ENCODE results near the gene MNDA. TPM values are rescaled to one million over a fixed set of nuclear protein-coding genes. Genes with fewer than 3 reads are reported as not detected.
A peak's percentile ranks its signal among the peaks of the same experiment; 100 is the strongest.

Gene MNDA
- total and polyA plus RNA-seq, 10 of the 15 experiments (the other 5 are each of a cell fraction or from before 2014, with no cell fraction given), result 20.1 to 91.8 (median 38.0) TPM

DNA sequence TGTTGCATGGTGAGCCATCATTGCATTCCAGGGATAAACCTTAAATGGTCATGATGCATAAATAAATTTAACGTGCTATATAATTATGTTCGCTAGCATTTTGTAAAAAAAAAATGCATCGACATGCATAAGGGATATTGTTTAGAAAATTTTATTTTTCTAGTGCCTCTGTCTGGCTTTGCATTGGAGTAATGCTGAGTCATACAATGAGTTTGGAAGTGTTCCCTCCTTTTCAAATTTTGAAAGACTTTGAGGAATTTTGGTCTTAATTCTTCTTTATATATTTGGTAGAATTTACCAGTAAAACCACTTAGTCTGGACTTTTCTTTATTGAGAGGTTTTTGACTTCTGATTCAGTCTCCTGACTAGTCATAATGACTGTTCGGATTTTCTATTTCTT lies 4.9 kb downstream of the MNDA start:
- SMC1A ChIA-PET (ENCODE audit: uncharacterized antibody, unreplicated experiment), result no interaction called here
- WGBS (ENCODE audit: insufficient coverage, insufficient replicate concordance, low lambda C conversion rate, missing lambda C conversion rate), result 100% methylated on average over 4 of the region's 4 CpGs

More for the DNA sequence above, 4.9 kb downstream of the MNDA start:
- ATAC-seq, result no peak
- TF ChIP-seq PAX8 (IDR thresholded peaks at IDR 0.05), result no peak
- TF ChIP-seq PML (IDR thresholded peaks at IDR 0.05; ENCODE audit: low read length), result no peak
- TF ChIP-seq ASH2L (IDR thresholded peaks at IDR 0.05; ENCODE audit: borderline replicate concordance, low read depth), result no peak
- TF ChIP-seq YY1 (IDR thresholded peaks at IDR 0.05; ENCODE audit: low read depth, low read length), result no peak
- 0 out of 2 replicates have a peak, but pooled peaks have one; percentile 18 for TF ChIP-seq MLLT1 (IDR thresholded peaks at IDR 0.05)
- TF ChIP-seq, protein P1, sequence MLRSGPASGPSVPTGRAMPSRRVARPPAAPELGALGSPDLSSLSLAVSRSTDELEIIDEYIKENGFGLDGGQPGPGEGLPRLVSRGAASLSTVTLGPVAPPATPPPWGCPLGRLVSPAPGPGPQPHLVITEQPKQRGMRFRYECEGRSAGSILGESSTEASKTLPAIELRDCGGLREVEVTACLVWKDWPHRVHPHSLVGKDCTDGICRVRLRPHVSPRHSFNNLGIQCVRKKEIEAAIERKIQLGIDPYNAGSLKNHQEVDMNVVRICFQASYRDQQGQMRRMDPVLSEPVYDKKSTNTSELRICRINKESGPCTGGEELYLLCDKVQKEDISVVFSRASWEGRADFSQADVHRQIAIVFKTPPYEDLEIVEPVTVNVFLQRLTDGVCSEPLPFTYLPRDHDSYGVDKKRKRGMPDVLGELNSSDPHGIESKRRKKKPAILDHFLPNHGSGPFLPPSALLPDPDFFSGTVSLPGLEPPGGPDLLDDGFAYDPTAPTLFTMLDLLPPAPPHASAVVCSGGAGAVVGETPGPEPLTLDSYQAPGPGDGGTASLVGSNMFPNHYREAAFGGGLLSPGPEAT (IDR thresholded peaks at IDR 0.05; ENCODE audit: low read depth), result no peak
- no peak for TF ChIP-seq SMC3 (IDR thresholded peaks at IDR 0.05; ENCODE audit: borderline replicate concordance, low read length)
- no peak for TF ChIP-seq NFIC (IDR thresholded peaks at IDR 0.05; ENCODE audit: low read depth, low read length)
- FAIRE-seq, result no peak
- Histone ChIP-seq H3K27ac (ENCODE audit: control insufficient read depth, insufficient read depth) (no peak overlapping the region), H3K4me1 (ENCODE audit: control insufficient read depth, insufficient read depth, low read length) (no peaks in the 10 kb centered on the region), H3K4me3 (no peak overlapping the region), H3K27me3 (replicated peaks in 1 of 2; ENCODE audit: control insufficient read depth in 2 of 2, insufficient read depth in 2 of 2, low read length in 1 of 2) (no peaks in the 10 kb centered on the region), H3K9me3 (replicated peaks; ENCODE audit: control insufficient read depth, insufficient read depth, low read length) (peaks cover 3% of the 10 kb centered on the region; the same call in 2 of the 3 replicates), H3K4me2 (ENCODE audit: control insufficient read depth, insufficient read depth) (no peak overlapping the region), H3K9ac (ENCODE audit: control insufficient read depth, insufficient read depth, low read length) (no peak overlapping the region), H3K36me3 (ENCODE audit: control insufficient read depth in 2 of 2, insufficient read depth in 2 of 2, low read length in 1 of 2) (no peaks in the 10 kb centered on the region; a peak in 1 of 4 replicates), H4K20me1 (ENCODE audit: control insufficient read depth, insufficient read depth) (no peaks in the 10 kb centered on the region), H2AFZ (ENCODE audit: control insufficient read depth, low read depth, low read length) (no peak overlapping the region), H3K79me2 (ENCODE audit: control insufficient read depth, insufficient read depth, low read length) (peaks cover 46% of the 10 kb centered on the region)
- ChIA-PET RAD21 (ENCODE audit: unreplicated experiment) (no interaction called here), CTCF (no interaction called here), POLR2A (no interaction called here)
- no peak for DNase-seq (ENCODE audit: low read depth, low spot score)
- BruUV-seq (replicated peaks), result no TSS peak
- in situ Hi-C loops (cut with MboI) (no loop called here), intact Hi-C loops (cut with micrococcal nuclease; ENCODE audit: unreplicated experiment) (no loop called here)
